HG02970 (cell line): ENCODE results near the gene H19.

Experiments used
- ATAC-seq: cut with Tn5 transposase; IDR thresholded peaks from one replicate; pipeline ENCODE4 v1.9.1; 2021; ENCODE audit warnings: mild to moderate bottlenecking, moderate library complexity, moderate number of reproducible peaks; ENCODE audit not compliant: unreplicated experiment, low FRiP score

The H19 gene

GRCh38 chr11:1997755-1998154 lies at the start of gene H19:
Gene H19, minus strand, starts transcription at chr11:1997842.
- ATAC-seq: no peak

GRCh38 chr11:2041963-2042362 lies 44.3 kb upstream of the H19 start:
- ATAC-seq: no peak

GRCh38 chr11:2041153-2041552 lies 43.5 kb upstream of the H19 start:
- no peak for ATAC-seq

- no peak for ATAC-seq
These were observed 41.6 kb upstream of the H19 start for GRCh38 chr11:2039198-2039759.

DNA sequence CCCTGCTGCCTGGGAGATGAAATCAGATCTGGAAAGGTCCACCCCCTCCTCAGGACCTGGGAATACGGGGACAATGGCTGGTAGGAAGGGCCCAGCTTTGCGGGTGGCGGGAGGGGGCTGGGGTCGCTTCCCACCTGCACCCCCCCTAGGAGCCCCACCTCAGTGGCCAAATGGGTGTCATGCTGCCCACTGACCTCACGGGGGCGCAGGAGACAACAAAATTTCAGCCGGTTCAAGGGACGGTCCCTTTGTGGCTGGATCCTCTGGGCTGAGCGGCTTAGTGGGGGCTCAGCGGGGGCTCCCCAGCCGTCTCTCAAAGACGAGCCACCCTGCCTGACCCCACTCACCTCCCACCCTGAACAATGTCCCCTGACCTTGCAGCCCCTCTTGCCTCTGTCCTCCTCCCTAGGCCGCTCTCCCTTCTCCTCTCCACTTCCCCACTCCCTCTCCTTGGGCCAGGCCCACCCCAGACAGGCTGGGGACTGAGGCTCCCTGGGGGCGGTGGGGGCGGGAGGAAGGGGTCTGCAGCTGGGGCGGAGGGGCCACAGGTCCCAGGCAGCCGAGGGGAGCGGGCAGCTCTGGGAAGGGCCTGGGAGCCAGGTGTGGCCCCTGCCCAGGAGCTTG lies 39.3 kb upstream of the H19 start:
- no peak for ATAC-seq

- ATAC-seq: no peak
These were observed 37.7 kb upstream of the H19 start for GRCh38 chr11:2035382-2035781.

DNA sequence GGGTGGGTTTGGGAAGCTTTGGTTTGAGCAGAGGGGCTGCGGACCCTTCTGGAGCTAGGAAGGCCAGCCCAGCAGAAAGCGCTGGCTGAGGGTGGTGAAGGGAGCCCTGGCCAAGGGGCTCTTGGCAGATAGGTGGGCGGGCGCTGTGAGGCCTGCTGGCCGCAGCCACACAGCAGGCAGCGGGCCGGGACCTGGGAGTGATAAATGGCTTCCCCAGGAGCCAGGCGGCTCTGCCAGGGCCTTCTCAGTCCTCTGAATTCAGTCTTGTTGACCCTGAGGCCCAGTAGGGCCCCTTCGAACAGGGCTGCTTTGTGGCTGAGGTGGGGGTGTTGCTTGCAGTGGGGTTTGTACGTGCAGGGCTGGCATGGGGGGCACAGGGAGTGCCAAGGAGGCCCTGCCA lies 33.4 kb upstream of the H19 start:
- ATAC-seq: no peak

DNA sequence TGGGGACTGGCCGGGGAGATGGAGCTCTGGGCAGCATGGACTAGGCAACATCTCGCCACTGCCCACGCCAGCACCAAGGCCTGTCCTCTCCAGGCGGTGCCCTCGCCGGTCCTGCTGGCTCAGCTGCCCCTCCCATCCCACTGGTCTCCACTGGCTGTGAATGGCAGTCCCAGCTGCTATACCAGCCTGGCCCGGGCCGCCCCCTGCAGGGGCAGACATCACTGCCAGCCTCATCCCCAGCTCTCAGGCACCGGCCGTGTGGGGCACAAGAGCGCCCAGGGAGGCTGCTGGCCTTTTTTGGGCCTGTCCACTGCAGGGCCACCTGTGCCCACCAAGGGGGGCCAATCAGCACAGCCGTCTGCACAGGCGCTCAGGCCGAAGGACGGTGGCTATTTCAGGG lies 30.1 kb upstream of the H19 start:
- no peak for ATAC-seq

DNA sequence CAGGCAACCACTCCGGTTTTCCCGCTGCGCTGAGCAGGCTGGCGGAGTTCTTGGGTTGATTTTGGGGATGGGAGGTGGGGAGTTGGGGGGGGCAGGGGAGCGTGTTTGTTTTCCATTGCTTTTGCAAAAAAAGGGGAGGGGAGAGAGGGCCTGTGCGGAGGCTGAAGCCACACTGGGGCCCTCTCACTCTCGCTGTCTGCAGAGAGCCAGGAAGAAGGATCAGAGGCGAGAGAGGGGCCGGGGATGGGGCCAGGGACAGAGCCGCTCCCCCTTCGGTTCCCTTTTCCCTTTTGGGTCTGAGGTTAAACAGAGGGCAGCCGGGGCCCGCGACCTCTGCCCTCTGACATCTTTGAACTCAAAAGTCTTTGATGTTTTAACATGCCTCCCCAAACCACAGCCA lies 17.4 kb upstream of the H19 start:
- no peak for ATAC-seq

- no peak for ATAC-seq
These were observed 14.8 kb upstream of the H19 start for GRCh38 chr11:2012440-2012839.

- no peak for ATAC-seq
These were observed 6.8 kb upstream of the H19 start for GRCh38 chr11:2004466-2004865.

GRCh38 chr11:2002807-2003206 lies 5.2 kb upstream of the H19 start:
- ATAC-seq: no peak

GRCh38 chr11:2002042-2002776 lies 4.6 kb upstream of the H19 start:
- ATAC-seq: no peak

- no peak for ATAC-seq
These were observed 1.2 kb upstream of the H19 start for GRCh38 chr11:1998861-1999260.

- no peak for ATAC-seq
These were observed 648 bp upstream of the H19 start for GRCh38 chr11:1998290-1998689.

- ATAC-seq: no peak
These were observed 3.5 kb downstream of the H19 start for GRCh38 chr11:1994121-1994520.

GRCh38 chr11:1992111-1992510 lies 5.5 kb downstream of the H19 start:
- no peak for ATAC-seq

DNA sequence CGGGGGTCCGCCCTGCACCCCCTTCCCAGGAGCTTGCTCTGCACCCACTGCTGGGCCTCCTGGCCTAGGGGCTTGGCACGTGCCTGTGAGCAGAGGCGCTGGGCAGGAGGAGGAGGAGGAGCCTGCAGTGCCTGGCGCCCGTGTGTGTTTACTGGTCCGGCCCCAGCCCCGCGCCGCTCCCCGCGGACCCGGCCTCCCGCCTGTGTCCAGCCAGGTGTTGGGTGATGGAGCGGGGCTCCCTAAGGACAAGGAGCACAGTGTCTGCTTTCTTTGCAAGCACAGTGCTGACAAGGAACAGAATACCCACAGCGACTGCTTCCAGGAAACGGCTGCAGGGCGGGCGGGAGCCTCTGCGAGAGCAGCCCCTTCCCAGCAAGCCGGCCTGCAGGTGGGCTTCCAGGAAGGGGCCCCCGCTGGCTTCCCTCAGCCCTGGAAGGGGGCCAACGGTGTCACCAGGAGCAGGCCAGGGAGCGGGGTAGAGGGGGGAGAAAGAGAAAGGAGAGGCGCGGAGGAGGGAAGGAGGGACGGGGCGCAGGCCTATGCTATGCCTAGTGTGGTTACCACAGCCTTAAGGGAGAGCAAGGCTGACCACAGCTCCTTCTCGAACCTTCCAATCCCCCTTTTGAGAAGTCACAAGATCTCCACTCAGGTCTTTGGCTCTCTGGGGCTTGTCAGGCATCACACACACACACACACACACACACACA lies 6.6 kb downstream of the H19 start:
- ATAC-seq: no peak

- ATAC-seq: no peak
These were observed 7.7 kb downstream of the H19 start for GRCh38 chr11:1989953-1990352.

- ATAC-seq: no peak
These were observed 8.8 kb downstream of the H19 start for GRCh38 chr11:1988667-1989317.

DNA sequence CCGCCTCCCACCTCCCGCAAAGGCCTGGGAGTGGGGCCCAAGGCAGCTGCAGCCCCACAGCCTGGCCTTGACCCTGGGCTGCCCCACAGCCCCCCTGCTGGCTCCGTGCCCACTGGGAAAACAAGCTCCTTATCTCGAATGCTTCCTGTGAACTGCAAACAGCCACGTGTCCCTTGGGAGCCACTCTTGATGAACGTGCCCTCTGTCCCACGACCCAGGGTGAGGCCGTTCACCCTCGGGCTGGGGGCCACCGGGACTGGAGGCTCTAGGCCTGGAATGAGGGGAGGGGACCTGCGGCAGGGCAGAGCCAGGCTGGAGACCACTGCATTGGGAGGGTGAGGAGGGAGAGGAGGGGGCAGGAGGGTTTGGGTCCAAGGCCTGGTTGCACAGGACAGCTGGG lies 9.5 kb downstream of the H19 start:
- ATAC-seq: no peak
